ENCODE data around the gene ZNF619.

ZNF619 gene

DNA sequence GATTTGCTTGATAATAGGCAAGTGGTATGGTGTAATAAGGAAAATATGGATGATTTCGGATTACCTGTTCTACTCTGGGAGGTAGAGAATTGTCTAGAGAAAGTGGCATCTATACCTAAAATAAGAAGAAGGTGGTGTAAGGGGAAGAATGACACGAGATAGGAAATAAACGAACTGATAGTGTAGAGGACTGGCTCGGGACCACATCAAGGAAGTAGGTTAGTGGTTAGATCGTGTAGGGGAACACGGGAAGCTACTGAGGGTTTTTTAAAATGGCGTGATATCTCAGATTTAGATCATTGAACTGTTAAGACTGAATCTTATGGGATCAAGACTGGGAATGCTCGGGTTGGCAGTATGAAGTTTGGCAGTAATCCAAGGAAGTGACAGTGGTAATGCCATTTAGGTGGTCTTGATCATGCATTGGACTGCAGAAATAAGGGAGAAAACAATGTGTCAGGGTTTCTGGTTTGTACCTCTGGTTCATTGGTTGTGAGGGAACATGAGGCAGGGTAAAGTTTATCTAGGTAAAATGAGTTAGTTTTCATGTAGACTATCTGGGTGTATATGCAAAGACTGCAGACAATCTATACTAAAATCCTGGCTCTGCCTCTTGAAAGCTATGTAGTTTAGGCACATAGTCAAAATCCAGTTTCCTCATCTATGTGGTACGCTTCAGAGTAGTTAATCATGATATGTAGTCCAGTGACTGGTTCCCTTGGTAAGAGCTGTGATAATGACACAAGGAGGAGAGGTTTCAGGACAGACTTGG is 12.4 kb upstream of the ZNF619 start:
- no peak overlapping the region for H3K4me3 ChIP-seq (ENCODE audit: low read length)
- TF ChIP-seq, protein P1, sequence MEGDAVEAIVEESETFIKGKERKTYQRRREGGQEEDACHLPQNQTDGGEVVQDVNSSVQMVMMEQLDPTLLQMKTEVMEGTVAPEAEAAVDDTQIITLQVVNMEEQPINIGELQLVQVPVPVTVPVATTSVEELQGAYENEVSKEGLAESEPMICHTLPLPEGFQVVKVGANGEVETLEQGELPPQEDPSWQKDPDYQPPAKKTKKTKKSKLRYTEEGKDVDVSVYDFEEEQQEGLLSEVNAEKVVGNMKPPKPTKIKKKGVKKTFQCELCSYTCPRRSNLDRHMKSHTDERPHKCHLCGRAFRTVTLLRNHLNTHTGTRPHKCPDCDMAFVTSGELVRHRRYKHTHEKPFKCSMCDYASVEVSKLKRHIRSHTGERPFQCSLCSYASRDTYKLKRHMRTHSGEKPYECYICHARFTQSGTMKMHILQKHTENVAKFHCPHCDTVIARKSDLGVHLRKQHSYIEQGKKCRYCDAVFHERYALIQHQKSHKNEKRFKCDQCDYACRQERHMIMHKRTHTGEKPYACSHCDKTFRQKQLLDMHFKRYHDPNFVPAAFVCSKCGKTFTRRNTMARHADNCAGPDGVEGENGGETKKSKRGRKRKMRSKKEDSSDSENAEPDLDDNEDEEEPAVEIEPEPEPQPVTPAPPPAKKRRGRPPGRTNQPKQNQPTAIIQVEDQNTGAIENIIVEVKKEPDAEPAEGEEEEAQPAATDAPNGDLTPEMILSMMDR (IDR thresholded peaks at IDR 0.05; ENCODE audit: insufficient read depth, low read depth, low read length, missing control alignments) = no peak
- no peak for DNase-seq (ENCODE audit: low read depth)

DNA sequence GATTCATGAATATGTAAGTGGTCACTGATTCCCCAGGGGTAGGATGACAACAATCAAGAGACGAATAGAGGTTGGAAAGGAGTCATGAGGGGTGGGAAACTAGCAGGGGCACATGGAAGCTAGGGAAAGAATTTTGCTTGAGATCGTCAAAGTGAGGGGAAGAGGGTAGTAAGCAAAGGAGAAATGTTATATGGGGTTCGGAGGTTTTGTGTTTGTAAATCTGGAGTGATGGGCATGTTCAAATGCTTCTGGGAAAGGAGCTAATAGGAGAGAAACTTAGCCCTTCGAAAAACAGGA is 11.9 kb upstream of the ZNF619 start:
- DNase-seq (ENCODE audit: low read depth) = no peak
- TF ChIP-seq, protein P1 (IDR thresholded peaks at IDR 0.05; ENCODE audit: insufficient read depth, low read depth, low read length, missing control alignments) = no peak
- no peak overlapping the region for H3K4me3 ChIP-seq (ENCODE audit: low read length)

DNA sequence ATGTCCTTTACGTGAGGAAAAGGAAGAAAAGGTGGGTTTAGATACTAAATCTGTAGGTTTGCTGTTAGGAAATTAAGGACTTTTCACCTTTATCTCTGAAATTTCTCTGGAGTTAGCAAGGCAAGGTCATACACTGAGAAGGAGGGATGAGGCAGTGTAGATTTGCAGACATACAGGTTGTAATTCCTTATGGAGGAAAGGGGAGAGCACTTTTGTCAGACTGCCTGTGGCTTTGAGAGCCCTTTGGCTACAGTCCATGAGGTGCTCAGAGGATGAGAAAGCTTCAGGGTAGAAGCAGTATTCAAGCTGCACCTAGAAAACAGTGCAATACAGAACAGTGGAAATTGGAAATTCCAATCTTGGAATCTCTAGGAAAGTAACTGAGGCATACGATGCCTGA is 11.5 kb upstream of the ZNF619 start:
- DNase-seq (ENCODE audit: low read depth) = no peak
- TF ChIP-seq, protein P1 (IDR thresholded peaks at IDR 0.05; ENCODE audit: insufficient read depth, low read depth, low read length, missing control alignments) = no peak
- no peak overlapping the region for H3K4me3 ChIP-seq (ENCODE audit: low read length)

DNA sequence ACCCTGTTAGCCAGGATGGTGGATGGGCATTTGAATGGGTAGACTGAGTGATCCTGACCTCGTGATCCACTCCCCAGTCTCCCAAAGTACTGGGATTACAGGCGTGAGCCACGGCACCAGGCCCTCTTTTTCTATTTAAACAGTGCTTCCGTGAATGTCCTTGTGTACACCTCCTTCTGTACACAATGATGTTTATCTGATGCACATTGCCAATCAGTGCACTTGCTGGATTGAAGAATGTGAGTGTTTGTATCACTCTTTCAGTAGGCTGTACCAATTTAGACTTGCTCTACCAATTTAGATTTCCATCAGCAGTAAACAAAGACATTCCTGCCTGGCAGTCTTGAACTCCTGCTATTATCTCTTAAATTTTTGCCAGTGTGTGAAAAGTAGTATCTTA is 8.9 kb upstream of the ZNF619 start:
- TF ChIP-seq, protein P1 (IDR thresholded peaks at IDR 0.05; ENCODE audit: insufficient read depth, low read depth, low read length, missing control alignments) = no peak
- H3K4me3 ChIP-seq (ENCODE audit: low read length) = no peak overlapping the region
- DNase-seq (ENCODE audit: low read depth) = no peak

DNA sequence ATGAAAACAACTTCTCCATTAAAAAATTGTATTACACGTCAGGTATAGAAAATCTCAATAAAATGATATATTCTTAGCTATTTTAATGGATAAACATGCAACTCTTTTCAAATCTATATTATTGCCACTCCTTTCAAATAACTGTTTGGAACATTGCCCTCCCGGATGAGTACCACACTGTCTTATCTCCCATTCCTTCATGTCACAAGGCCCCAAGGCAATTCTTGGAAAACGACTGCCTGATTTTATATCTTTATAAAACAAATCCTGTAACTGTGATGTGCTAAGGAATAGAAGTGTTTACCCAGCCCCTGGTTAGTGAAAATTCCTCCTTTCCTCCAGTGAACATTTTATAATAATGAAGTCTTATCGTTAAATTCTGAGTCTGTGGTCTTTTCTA is 6.2 kb upstream of the ZNF619 start:
- no peak overlapping the region for H3K4me3 ChIP-seq (ENCODE audit: low read length)
- TF ChIP-seq, protein P1 (IDR thresholded peaks at IDR 0.05; ENCODE audit: insufficient read depth, low read depth, low read length, missing control alignments) = no peak
- DNase-seq (ENCODE audit: low read depth) = no peak

DNA sequence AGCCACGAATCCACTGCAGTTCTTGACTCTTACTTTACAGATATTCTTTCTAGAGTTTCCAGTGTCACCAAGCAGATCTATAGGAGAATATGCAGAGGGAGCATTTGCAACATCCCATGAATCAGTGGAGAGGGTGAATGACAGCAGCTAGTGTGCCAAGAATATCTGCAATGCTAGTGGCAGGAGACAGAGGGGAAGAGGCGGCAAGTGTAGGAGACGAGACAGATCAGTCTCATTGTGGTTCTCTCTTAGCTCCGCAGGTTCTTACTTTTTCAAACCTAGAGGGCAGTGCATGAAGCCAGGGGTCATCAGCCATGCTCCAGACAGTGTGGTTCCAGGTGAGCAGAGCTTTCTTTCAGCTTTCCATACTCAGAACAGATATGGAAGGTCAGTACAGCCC is 744 bp downstream of the ZNF619 start:
- peak; percentile 41 for DNase-seq (ENCODE audit: low read depth)
- TF ChIP-seq, protein P1 (IDR thresholded peaks at IDR 0.05; ENCODE audit: insufficient read depth, low read depth, low read length, missing control alignments) = no peak
- H3K4me3 ChIP-seq (ENCODE audit: low read length) = peak overlapping the region; percentile 94

DNA sequence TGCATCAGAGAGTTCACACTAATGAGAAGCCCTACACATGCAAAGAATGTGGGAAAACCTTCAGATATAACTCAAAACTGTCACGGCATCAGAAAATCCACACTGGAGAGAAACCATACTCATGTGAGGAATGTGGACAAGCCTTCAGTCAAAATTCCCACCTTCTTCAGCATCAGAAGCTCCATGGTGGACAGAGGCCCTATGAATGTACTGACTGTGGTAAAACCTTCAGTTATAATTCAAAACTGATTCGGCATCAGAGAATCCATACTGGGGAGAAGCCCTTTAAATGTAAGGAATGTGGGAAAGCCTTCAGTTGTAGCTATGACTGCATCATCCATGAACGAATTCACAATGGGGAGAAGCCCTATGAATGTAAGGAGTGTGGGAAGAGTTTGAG is 10.2 kb downstream of the ZNF619 start:
- no peak overlapping the region for H3K4me3 ChIP-seq (ENCODE audit: low read length)
- no peak for DNase-seq (ENCODE audit: low read depth)
- TF ChIP-seq, protein P1 (IDR thresholded peaks at IDR 0.05; ENCODE audit: insufficient read depth, low read depth, low read length, missing control alignments) = no peak

Measured in epithelial cell of esophagus (primary cell).